ENCODE data around the gene TP53I11.

- TF ChIP-seq CTCF (IDR thresholded peaks at IDR 0.05) (no peak), POLR2A (IDR thresholded peaks at IDR 0.05) (no peak)
Measured at GRCh38 chr11:44940835-44941234, 9.8 kb downstream of the TP53I11 start.
